Thyroid gland (tissue), 4 donors: ENCODE measurements around the gene LEP.

Experiments
- POLR2A ChIP-seq, 2 donors: fragments of 450-650 bp; IDR thresholded peaks; one replicate each; pipeline ENCODE4 v1.6.1; 2017; ENCODE audit warnings: antibody characterized with exemption in 2 of 2, mild to moderate bottlenecking in 2 of 2, moderate library complexity in 1 of 2
- TF ChIP-seq, protein P1 (sequence below), 6 experiments: fragments of 200-600 bp in 3 of 6; fragments of 450-650 bp in 3 of 6; sonication (generic) in 3 of 6; IDR thresholded peaks; one replicate each; pipeline ENCODE4 v1.5.1; 2016 to 2019; ENCODE audit warnings: antibody characterized with exemption in 6 of 6, mild to moderate bottlenecking in 2 of 6, inconsistent platforms in 1 of 6, moderate library complexity in 1 of 6

DNA sequence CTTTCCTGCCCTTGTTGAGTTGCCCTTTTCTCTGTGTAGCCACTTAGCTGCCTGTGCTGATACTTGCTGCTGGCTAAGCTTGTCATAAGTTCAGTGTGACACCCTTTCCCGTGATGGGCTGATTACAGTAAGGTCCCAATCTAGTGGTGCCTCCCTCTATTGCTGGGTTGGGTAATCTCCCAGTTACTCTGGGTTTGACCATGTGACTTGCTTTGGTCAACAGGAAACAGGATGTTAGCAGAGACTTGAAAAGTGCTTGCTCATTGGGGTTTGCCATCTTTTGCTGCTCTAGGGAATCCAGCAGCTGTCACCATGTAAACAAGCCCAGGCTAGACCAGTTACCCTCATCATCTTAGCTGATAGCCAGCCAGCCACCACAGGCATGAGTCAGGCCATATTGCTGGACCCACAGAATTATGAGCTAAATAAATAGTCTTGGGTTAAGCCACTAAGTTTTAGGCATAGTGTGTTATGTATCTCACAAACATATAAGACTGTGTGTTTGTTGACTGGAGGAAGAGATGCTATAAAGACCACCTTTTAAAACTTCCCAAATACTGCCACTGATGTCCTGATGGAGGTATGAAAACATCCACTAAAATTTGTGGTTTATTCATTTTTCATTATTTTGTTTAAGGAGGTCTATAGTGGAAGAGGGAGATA, 4.0 kb upstream of the LEP start:
- TF ChIP-seq POLR2A (IDR thresholded peaks at IDR 0.05): no peak
- TF ChIP-seq, protein P1, sequence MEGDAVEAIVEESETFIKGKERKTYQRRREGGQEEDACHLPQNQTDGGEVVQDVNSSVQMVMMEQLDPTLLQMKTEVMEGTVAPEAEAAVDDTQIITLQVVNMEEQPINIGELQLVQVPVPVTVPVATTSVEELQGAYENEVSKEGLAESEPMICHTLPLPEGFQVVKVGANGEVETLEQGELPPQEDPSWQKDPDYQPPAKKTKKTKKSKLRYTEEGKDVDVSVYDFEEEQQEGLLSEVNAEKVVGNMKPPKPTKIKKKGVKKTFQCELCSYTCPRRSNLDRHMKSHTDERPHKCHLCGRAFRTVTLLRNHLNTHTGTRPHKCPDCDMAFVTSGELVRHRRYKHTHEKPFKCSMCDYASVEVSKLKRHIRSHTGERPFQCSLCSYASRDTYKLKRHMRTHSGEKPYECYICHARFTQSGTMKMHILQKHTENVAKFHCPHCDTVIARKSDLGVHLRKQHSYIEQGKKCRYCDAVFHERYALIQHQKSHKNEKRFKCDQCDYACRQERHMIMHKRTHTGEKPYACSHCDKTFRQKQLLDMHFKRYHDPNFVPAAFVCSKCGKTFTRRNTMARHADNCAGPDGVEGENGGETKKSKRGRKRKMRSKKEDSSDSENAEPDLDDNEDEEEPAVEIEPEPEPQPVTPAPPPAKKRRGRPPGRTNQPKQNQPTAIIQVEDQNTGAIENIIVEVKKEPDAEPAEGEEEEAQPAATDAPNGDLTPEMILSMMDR (IDR thresholded peaks at IDR 0.05): no peak
